AG04450 (cell line): ENCODE data around the gene RAMAC. TPM values are rescaled to one million over a fixed set of nuclear protein-coding genes. Genes with fewer than 3 reads are reported as not detected.

ENCODE experiments used
- CTCF ChIA-PET: fragments of 300-600, 350-600 bp; formaldehyde crosslinking; extraction: SDS; loops from one replicate; lab custom pipeline; 2022; ENCODE audit warnings: antibody characterized with exemption, inconsistent platforms; lab: Charles Lee
- POLR2A ChIA-PET: fragments of 350-600 bp; formaldehyde crosslinking; extraction: SDS; loops from one replicate; lab custom pipeline; 2021; ENCODE audit warnings: antibody characterized with exemption, inconsistent platforms; lab: Yijun Ruan, JAX
- DNase-seq: peaks from one replicate; pipeline ENCODE4 v3.0.0-alpha.2; 2011; ENCODE audit warnings: low read depth, low spot score
- H3K27ac ChIP-seq: one replicate; pipeline ENCODE4 v1.5.1; 2012; ENCODE audit warnings: low read depth, low read length, control low read depth
- H3K27me3 ChIP-seq: one replicate; pipeline ENCODE4 v1.6.0; 2012; ENCODE audit warnings: low read length; ENCODE audit not compliant: control insufficient read depth, insufficient read depth
- H3K4me3 ChIP-seq: 2 replicates; pipeline ENCODE4 v1.5.1; 2011; ENCODE audit warnings: mild to moderate bottlenecking, low read depth, low read length, control low read depth
- H3K9me3 ChIP-seq: 2 replicates; pipeline ENCODE4 v1.5.1; 2012; ENCODE audit warnings: low read length; ENCODE audit not compliant: control insufficient read depth, insufficient read depth
- polyA plus RNA-seq: library from polyadenylated mRNA; depleted of rRNA; stranded (reverse); fragments of >200 nt; gene quantifications from 2 replicates; pipeline ENCODE4 v1.2.3, GENCODE V29; 2011
- TF ChIP-seq, protein P1 (sequence below): IDR thresholded peaks from 2 replicates; pipeline ENCODE4 v1.5.1; 2011; ENCODE audit warnings: low read depth, low read length, control low read depth, inconsistent platforms

Gene RAMAC
- polyA plus RNA-seq, 1 experiment: 37.4 TPM

DNA sequence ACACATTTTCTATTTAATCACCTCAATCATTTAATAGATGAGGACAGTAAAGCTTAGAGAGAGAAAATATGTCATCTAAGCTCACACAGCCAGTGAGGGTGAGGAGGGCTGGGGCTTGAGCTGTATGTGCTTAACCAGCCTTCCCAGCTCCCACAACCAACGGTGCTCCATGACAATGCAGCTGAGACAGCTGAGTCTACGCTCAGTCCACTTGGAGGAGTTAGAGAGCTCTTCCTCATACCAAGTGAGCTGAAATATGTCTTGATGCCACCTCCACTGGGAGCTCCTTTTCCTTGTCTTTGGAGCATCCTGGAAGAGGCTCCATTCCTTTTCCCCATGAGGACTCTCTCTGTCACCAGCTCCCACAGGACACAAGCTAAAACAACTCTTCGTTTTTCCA is 42.8 kb upstream of the RAMAC start:
- CTCF ChIA-PET: no interaction called here
- Histone ChIP-seq H3K4me3 (no peak overlapping the region), H3K27me3 (peaks cover 4% of the 10 kb centered on the region), H3K9me3 (no peaks in the 10 kb centered on the region), H3K27ac (no peak overlapping the region)
- POLR2A ChIA-PET: no interaction called here
- TF ChIP-seq, protein P1, sequence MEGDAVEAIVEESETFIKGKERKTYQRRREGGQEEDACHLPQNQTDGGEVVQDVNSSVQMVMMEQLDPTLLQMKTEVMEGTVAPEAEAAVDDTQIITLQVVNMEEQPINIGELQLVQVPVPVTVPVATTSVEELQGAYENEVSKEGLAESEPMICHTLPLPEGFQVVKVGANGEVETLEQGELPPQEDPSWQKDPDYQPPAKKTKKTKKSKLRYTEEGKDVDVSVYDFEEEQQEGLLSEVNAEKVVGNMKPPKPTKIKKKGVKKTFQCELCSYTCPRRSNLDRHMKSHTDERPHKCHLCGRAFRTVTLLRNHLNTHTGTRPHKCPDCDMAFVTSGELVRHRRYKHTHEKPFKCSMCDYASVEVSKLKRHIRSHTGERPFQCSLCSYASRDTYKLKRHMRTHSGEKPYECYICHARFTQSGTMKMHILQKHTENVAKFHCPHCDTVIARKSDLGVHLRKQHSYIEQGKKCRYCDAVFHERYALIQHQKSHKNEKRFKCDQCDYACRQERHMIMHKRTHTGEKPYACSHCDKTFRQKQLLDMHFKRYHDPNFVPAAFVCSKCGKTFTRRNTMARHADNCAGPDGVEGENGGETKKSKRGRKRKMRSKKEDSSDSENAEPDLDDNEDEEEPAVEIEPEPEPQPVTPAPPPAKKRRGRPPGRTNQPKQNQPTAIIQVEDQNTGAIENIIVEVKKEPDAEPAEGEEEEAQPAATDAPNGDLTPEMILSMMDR: no peak
- DNase-seq: no peak

DNA sequence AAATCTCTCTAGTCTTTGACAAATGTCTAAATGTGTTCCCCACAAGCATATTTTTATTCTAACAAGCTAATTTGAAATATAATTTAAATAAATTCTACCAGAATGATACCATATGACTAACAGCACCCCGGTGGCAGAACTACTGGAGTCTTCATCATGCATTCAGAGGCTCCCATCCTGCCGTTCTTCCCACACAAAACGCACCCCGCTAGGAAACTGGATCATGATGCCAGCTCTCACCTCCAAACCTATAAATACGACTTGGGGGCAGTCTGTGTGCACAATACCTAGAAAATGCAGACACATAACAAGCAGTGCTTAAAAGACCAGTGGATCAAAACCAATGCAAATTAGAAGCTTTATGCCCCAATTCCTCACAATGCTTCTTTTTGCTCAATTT is 42.0 kb upstream of the RAMAC start:
- Histone ChIP-seq H3K9me3 (no peaks in the 10 kb centered on the region), H3K4me3 (no peak overlapping the region), H3K27ac (no peak overlapping the region), H3K27me3 (peaks cover 4% of the 10 kb centered on the region)
- ChIA-PET POLR2A (no interaction called here), CTCF (no interaction called here)
- TF ChIP-seq, protein P1: no peak
- no peak for DNase-seq

DNA sequence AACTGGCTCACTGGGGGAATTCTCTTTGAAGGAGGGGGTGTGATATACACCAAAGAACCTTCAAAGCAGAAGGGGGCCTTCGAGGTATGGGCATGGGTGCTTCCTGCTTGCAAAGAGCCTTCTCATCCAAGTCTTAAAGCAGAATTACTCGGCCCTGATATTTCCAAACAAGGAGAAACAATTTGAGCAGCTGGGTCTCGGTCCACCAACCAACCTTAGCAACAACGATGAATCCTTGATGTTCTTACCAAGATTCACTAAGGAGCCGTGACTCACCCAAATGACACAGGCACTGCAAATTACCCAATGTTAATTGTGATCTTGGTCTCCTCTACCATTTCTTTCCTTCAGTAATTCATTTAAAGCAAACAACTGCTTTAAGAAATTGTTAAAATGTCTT is 41.2 kb upstream of the RAMAC start:
- H3K4me3 ChIP-seq: no peak overlapping the region
- TF ChIP-seq, protein P1: no peak
- peaks cover 6% of the 10 kb centered on the region for H3K27me3 ChIP-seq
- POLR2A ChIA-PET: no interaction called here
- H3K9me3 ChIP-seq: no peaks in the 10 kb centered on the region
- CTCF ChIA-PET: no interaction called here
- H3K27ac ChIP-seq: no peak overlapping the region
- no peak for DNase-seq

DNA sequence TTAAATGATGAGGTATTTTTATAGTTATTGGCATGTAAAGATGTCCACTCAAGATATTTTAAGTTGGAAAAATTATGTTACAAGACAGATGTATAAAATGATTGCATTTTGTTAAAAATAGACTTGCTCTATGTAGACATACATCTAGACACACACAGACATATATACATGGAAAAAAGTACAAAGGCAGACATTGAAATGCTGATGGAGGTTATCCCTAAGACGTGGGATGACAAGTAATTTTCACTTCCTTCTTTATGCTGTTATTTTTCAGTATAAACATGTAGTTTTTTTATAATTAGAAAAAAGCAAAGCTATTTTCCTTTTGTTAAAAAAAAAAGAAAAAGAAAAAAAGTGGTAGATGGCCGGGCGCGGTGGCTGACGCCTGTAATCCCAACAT is 40.7 kb upstream of the RAMAC start:
- Histone ChIP-seq H3K9me3 (no peaks in the 10 kb centered on the region), H3K27ac (no peak overlapping the region), H3K4me3 (no peak overlapping the region), H3K27me3 (peaks cover 8% of the 10 kb centered on the region)
- no peak for DNase-seq
- ChIA-PET CTCF (no interaction called here), POLR2A (no interaction called here)
- TF ChIP-seq, protein P1: no peak

DNA sequence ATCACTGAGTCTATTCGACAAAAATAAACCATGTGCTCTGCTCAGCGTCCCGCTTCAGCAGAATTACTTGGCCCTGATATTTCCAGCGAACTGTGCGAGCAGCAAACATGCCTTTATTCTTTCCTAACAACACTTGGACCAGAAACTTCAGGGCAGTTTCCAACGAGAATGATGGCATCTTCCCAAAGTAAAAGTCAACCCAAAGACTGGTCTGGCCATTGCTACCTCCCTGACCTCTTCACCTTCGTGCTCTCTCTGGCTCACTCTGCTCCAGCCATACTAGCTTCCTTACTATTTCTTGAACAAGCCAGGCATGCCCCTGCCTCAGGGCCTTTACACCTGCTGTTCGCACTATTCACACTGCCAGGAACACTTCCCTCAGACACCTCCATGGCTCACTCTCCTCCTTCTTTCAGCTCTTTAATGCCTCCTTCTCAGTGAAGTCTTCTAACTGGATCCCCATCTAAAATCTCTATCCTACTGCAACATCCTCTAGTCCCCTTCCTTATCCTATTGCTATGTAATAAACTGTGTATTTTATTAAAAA is 39.8 kb upstream of the RAMAC start:
- Histone ChIP-seq H3K27ac (no peak overlapping the region), H3K9me3 (no peaks in the 10 kb centered on the region), H3K4me3 (no peak overlapping the region), H3K27me3 (peaks cover 14% of the 10 kb centered on the region)
- no peak for DNase-seq
- TF ChIP-seq, protein P1: no peak
- ChIA-PET POLR2A (no interaction called here), CTCF (no interaction called here)
